ENCODE measurements around the gene DTWD2. TPM values are rescaled to one million over a fixed set of nuclear protein-coding genes. Genes with fewer than 3 reads are reported as not detected.

DTWD2 gene
- polyA plus RNA-seq, 1 donor from 2014 or later = 3.3 TPM

DNA sequence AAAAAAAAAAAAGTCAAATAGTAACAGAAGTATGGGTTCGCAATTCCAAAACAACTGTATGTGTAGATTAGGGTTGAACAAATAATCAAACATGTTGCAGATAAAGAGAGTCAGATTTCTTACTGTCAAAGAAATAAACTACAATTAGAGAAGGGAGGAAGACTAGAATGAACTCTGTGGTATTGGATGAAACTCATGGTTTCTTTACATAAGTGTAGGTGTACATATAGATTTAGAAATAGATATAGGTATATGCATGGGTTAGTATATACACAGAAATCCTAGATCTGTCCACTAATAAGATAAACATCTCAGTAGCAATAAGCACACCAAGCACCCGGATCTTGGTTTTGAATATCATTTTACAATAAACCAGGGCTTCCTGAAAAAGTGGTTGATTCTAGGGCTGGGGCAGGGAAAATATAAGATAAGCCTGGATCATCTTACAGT, 21.3 kb downstream of the DTWD2 start:
- no peaks in the 10 kb centered on the region for H3K9me2 ChIP-seq (ENCODE audit: insufficient read depth, low read length)
- H3K27ac ChIP-seq (ENCODE audit: low read length) = no peak overlapping the region
- no peaks in the 10 kb centered on the region for H3K9me3 ChIP-seq (ENCODE audit: low read length)
- H3F3A ChIP-seq (ENCODE audit: insufficient read depth, low read length, poor library complexity, severe bottlenecking) = no peaks in the 10 kb centered on the region
- no peak overlapping the region for H3K4me2 ChIP-seq (ENCODE audit: low read length)
- H3K9ac ChIP-seq (ENCODE audit: low read length) = no peak overlapping the region
- no peak overlapping the region for H2AFZ ChIP-seq (ENCODE audit: low read depth, low read length)
- H4K20me1 ChIP-seq (ENCODE audit: insufficient read depth) = no peaks in the 10 kb centered on the region
- no peak overlapping the region for H3K4me3 ChIP-seq (ENCODE audit: low read length)
- no peaks in the 10 kb centered on the region for H3K27me3 ChIP-seq (ENCODE audit: insufficient read depth, low read depth, low read length)
- H3K36me3 ChIP-seq (ENCODE audit: insufficient read depth, low read length) = no peaks in the 10 kb centered on the region
- no peak for TF ChIP-seq MXI1 (conservative IDR thresholded peaks at IDR 0.05; ENCODE audit: poor library complexity, severe bottlenecking)
- TF ChIP-seq, protein P1, sequence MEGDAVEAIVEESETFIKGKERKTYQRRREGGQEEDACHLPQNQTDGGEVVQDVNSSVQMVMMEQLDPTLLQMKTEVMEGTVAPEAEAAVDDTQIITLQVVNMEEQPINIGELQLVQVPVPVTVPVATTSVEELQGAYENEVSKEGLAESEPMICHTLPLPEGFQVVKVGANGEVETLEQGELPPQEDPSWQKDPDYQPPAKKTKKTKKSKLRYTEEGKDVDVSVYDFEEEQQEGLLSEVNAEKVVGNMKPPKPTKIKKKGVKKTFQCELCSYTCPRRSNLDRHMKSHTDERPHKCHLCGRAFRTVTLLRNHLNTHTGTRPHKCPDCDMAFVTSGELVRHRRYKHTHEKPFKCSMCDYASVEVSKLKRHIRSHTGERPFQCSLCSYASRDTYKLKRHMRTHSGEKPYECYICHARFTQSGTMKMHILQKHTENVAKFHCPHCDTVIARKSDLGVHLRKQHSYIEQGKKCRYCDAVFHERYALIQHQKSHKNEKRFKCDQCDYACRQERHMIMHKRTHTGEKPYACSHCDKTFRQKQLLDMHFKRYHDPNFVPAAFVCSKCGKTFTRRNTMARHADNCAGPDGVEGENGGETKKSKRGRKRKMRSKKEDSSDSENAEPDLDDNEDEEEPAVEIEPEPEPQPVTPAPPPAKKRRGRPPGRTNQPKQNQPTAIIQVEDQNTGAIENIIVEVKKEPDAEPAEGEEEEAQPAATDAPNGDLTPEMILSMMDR (IDR thresholded peaks at IDR 0.05; ENCODE audit: poor library complexity, severe bottlenecking) = no peak
- no peak for TF ChIP-seq EP300 (conservative IDR thresholded peaks at IDR 0.05; ENCODE audit: poor library complexity, severe bottlenecking)
- TF ChIP-seq POLR2AphosphoS5 (IDR thresholded peaks at IDR 0.05) = no peak
- TF ChIP-seq SMC3 (conservative IDR thresholded peaks at IDR 0.05; ENCODE audit: poor library complexity) = no peak
- TF ChIP-seq, protein P2, sequence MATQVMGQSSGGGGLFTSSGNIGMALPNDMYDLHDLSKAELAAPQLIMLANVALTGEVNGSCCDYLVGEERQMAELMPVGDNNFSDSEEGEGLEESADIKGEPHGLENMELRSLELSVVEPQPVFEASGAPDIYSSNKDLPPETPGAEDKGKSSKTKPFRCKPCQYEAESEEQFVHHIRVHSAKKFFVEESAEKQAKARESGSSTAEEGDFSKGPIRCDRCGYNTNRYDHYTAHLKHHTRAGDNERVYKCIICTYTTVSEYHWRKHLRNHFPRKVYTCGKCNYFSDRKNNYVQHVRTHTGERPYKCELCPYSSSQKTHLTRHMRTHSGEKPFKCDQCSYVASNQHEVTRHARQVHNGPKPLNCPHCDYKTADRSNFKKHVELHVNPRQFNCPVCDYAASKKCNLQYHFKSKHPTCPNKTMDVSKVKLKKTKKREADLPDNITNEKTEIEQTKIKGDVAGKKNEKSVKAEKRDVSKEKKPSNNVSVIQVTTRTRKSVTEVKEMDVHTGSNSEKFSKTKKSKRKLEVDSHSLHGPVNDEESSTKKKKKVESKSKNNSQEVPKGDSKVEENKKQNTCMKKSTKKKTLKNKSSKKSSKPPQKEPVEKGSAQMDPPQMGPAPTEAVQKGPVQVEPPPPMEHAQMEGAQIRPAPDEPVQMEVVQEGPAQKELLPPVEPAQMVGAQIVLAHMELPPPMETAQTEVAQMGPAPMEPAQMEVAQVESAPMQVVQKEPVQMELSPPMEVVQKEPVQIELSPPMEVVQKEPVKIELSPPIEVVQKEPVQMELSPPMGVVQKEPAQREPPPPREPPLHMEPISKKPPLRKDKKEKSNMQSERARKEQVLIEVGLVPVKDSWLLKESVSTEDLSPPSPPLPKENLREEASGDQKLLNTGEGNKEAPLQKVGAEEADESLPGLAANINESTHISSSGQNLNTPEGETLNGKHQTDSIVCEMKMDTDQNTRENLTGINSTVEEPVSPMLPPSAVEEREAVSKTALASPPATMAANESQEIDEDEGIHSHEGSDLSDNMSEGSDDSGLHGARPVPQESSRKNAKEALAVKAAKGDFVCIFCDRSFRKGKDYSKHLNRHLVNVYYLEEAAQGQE (IDR thresholded peaks at IDR 0.05; ENCODE audit: borderline replicate concordance) = no peak
- TF ChIP-seq RAD21 (conservative IDR thresholded peaks at IDR 0.05) = no peak
- no peak for TF ChIP-seq EZH2 (IDR thresholded peaks at IDR 0.05; ENCODE audit: borderline replicate concordance, insufficient read depth, low read length, poor library complexity, severe bottlenecking)
- no peak for TF ChIP-seq TAF1 (IDR thresholded peaks at IDR 0.05; ENCODE audit: low read depth)
- H3K79me2 ChIP-seq (replicated peaks; ENCODE audit: insufficient read depth, low read length) = no peaks in the 10 kb centered on the region

DNA sequence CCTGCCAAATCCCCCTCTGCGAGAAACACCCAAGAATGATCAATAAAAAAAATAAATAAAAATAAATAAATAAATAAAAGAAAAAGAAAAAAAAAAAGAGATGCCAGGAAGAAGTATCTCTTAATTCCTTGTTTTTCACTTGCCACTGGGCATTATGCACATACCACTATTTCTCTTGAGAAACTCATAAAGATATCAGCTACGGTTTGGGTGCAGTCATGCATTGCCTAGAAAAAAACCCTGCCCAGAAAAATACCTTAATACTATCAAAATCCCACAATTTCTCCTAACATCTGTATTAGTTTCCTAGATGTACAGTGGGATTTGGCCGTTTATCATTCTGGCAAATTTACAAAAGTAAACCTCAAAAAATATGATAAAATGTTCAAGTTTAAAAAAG, 22.5 kb downstream of the DTWD2 start:
- no peak overlapping the region for H3K9ac ChIP-seq (ENCODE audit: low read length)

More for the DNA sequence above, 22.5 kb downstream of the DTWD2 start:
- Histone ChIP-seq H2AFZ (ENCODE audit: low read depth, low read length) (no peak overlapping the region), H4K20me1 (ENCODE audit: insufficient read depth) (no peaks in the 10 kb centered on the region), H3K36me3 (ENCODE audit: insufficient read depth, low read length) (no peaks in the 10 kb centered on the region), H3F3A (ENCODE audit: insufficient read depth, low read length, poor library complexity, severe bottlenecking) (no peaks in the 10 kb centered on the region), H3K4me2 (ENCODE audit: low read length) (no peak overlapping the region), H3K79me2 (replicated peaks; ENCODE audit: insufficient read depth, low read length) (no peaks in the 10 kb centered on the region), H3K4me3 (ENCODE audit: low read length) (no peak overlapping the region), H3K9me2 (ENCODE audit: insufficient read depth, low read length) (no peaks in the 10 kb centered on the region), H3K27ac (ENCODE audit: low read length) (no peak overlapping the region), H3K27me3 (ENCODE audit: insufficient read depth, low read depth, low read length) (no peaks in the 10 kb centered on the region), H3K9me3 (ENCODE audit: low read length) (no peaks in the 10 kb centered on the region)
- TF ChIP-seq TAF1 (IDR thresholded peaks at IDR 0.05; ENCODE audit: low read depth) (no peak), POLR2AphosphoS5 (IDR thresholded peaks at IDR 0.05) (no peak), RAD21 (conservative IDR thresholded peaks at IDR 0.05) (no peak), EP300 (conservative IDR thresholded peaks at IDR 0.05; ENCODE audit: poor library complexity, severe bottlenecking) (no peak), MXI1 (conservative IDR thresholded peaks at IDR 0.05; ENCODE audit: poor library complexity, severe bottlenecking) (no peak), SMC3 (conservative IDR thresholded peaks at IDR 0.05; ENCODE audit: poor library complexity) (no peak), EZH2 (IDR thresholded peaks at IDR 0.05; ENCODE audit: borderline replicate concordance, insufficient read depth, low read length, poor library complexity, severe bottlenecking) (no peak)
- TF ChIP-seq, protein P2 (IDR thresholded peaks at IDR 0.05; ENCODE audit: borderline replicate concordance) = no peak
- TF ChIP-seq, protein P1 (IDR thresholded peaks at IDR 0.05; ENCODE audit: poor library complexity, severe bottlenecking) = no peak

Measured in neural cell (in vitro differentiated cells).